Measurements from ENCODE around the gene EGR2. TPM values are rescaled to one million over a fixed set of nuclear protein-coding genes. Genes with fewer than 3 reads are reported as not detected.
"Not testable (repeated sequence)": the region's sequence is repeated elsewhere in the genome, so short reads cannot be mapped to it uniquely, and the experiment has no call there.

The EGR2 gene
- total and polyA plus RNA-seq, 8 donors = 0.76 to 14.2 (median 4.8) TPM

GRCh38 chr10:62794306-62794705 lies 21.9 kb downstream of the EGR2 start:
- Histone ChIP-seq H3K4me1 (no peaks in the 10 kb centered on the region), H3K27ac (no peak overlapping the region), H3K9me3 (no peaks in the 10 kb centered on the region), H3K27me3 (peaks cover 0 to 24% of the 10 kb centered on the region in 2 donors), H3K36me3 (no peaks in the 10 kb centered on the region), H3K4me3 (no peak overlapping the region)
- intact Hi-C loops (cut with DNase I) = no loop called here
- no peak for TF ChIP-seq CTCF (IDR thresholded peaks at IDR 0.05)
- ATAC-seq = no peak
- no peak for DNase-seq

GRCh38 chr10:62792261-62792660 lies 23.9 kb downstream of the EGR2 start:
- peaks cover 0 to 4% of the 10 kb centered on the region in 2 donors for H3K27me3 ChIP-seq
- intact Hi-C loops (cut with DNase I) = no loop called here
- no peaks in the 10 kb centered on the region for H3K4me1 ChIP-seq
- no peak overlapping the region for H3K4me3 ChIP-seq
- no peak for TF ChIP-seq CTCF (IDR thresholded peaks at IDR 0.05)
- no peaks in the 10 kb centered on the region for H3K36me3 ChIP-seq
- H3K27ac ChIP-seq = no peak overlapping the region
- no peaks in the 10 kb centered on the region for H3K9me3 ChIP-seq
- ATAC-seq = no peak
- DNase-seq = no peak

DNA sequence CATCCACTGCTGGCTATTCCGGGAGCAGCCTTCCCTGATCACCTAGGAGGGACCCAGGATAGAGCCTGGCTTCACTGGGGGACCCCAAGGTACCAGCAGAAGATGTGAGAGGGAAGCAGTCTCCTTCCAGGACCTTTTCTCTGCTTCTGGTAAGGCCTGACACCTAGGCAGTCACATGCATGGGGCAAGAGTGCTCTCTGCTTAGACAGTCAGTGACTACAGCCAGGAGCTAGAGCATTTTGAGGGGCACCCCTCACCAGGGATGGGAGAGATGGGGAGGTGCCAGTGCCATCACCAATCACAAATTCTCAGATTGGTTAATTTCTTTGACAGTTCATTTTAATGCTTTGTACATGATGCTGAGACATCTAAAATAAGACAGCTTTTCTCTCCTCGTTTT lies 25.6 kb downstream of the EGR2 start:
- H3K36me3 ChIP-seq = no peaks in the 10 kb centered on the region
- DNase-seq (no peak), ATAC-seq (no peak)
- H3K4me3 ChIP-seq = no peak overlapping the region
- no peak overlapping the region for H3K27ac ChIP-seq
- peaks cover 0 to 2% of the 10 kb centered on the region in 2 donors for H3K9me3 ChIP-seq
- TF ChIP-seq CTCF (IDR thresholded peaks at IDR 0.05) = no peak
- H3K4me1 ChIP-seq = no peaks in the 10 kb centered on the region
- H3K27me3 ChIP-seq = no peaks in the 10 kb centered on the region
- intact Hi-C loops (cut with DNase I) = no loop called here

DNA sequence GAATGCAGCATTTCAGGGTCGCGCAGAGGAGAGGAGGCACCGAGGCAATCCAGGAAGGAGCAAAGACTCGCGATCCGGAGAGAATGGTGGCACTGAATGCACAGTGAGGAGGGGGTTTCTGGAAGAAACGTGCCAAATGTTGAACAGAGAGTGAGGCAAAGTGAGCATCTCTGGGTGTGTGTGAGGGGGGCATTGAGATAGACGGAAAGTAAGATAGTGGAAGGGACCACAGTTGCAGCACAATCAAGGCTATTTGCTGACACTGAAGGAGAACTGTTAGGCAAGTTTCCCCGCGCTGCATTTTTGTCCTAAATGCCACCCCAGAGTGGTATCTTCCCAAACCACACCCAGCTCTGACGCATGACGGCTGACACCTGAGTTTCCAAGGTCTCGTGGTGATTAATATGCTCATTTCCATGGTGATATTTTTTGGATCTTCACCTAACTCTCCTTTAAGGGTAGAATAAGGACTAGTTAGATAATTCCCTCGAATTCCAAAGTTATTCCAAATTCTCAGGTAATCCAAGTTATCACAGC lies 26.1 kb downstream of the EGR2 start:
- ATAC-seq (no peak), DNase-seq (no peak)
- TF ChIP-seq CTCF (IDR thresholded peaks at IDR 0.05) = no peak
- H3K27ac ChIP-seq = no peak overlapping the region
- intact Hi-C loops (cut with DNase I) = no loop called here
- no peaks in the 10 kb centered on the region for H3K36me3 ChIP-seq
- no peak overlapping the region for H3K4me3 ChIP-seq
- H3K4me1 ChIP-seq = no peaks in the 10 kb centered on the region
- H3K9me3 ChIP-seq = peaks cover 0 to 5% of the 10 kb centered on the region in 2 donors
- no peaks in the 10 kb centered on the region for H3K27me3 ChIP-seq

GRCh38 chr10:62788861-62789467 lies 27.2 kb downstream of the EGR2 start:
- Histone ChIP-seq H3K4me1 (no peaks in the 10 kb centered on the region), H3K27me3 (no peaks in the 10 kb centered on the region), H3K27ac (no peak overlapping the region), H3K9me3 (peaks cover 0 to 11% of the 10 kb centered on the region in 2 donors), H3K4me3 (no peak overlapping the region), H3K36me3 (no peaks in the 10 kb centered on the region)
- ATAC-seq (no peak), DNase-seq (no peak)
- no peak for TF ChIP-seq CTCF (IDR thresholded peaks at IDR 0.05)
- intact Hi-C loops (cut with DNase I) = no loop called here

DNA sequence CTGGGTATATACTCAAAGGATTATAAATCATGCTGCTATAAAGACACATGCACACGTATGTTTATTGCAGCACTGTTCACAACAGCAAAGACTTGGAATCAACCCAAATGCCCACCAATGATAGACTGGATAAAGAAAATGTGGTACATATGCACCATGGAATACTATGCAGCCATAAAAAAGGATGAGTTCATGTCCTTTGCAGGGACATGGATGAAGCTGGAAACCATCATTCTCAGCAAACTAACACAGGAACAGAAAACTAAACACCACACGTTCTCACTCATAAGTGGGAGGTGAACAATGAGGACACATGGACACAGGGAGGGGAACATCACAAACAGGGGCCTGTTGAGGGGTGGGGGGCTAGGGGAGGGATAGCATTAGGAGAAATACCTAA lies 27.9 kb downstream of the EGR2 start:
- H3K27me3 ChIP-seq; H3K4me3 ChIP-seq; DNase-seq; H3K4me1 ChIP-seq; H3K36me3 ChIP-seq; ATAC-seq; H3K27ac ChIP-seq; intact Hi-C loops (cut with DNase I): not testable (repeated sequence)
- peaks cover 0 to 11% of the 10 kb centered on the region in 2 donors for H3K9me3 ChIP-seq

GRCh38 chr10:62784537-62784936 lies 31.6 kb downstream of the EGR2 start:
- H3K4me1 ChIP-seq; H3K4me3 ChIP-seq; ATAC-seq; DNase-seq; intact Hi-C loops (cut with DNase I); H3K27me3 ChIP-seq; H3K36me3 ChIP-seq; H3K27ac ChIP-seq: not testable (repeated sequence)
- peaks cover 0 to 11% of the 10 kb centered on the region in 2 donors for H3K9me3 ChIP-seq

Measured in left lung (tissue), 10 donors.